Measurements from ENCODE around the gene LHX8.
"Not testable (repeated sequence)": the region's sequence is repeated elsewhere in the genome, so short reads cannot be mapped to it uniquely, and the experiment has no call there.

Gene LHX8

DNA sequence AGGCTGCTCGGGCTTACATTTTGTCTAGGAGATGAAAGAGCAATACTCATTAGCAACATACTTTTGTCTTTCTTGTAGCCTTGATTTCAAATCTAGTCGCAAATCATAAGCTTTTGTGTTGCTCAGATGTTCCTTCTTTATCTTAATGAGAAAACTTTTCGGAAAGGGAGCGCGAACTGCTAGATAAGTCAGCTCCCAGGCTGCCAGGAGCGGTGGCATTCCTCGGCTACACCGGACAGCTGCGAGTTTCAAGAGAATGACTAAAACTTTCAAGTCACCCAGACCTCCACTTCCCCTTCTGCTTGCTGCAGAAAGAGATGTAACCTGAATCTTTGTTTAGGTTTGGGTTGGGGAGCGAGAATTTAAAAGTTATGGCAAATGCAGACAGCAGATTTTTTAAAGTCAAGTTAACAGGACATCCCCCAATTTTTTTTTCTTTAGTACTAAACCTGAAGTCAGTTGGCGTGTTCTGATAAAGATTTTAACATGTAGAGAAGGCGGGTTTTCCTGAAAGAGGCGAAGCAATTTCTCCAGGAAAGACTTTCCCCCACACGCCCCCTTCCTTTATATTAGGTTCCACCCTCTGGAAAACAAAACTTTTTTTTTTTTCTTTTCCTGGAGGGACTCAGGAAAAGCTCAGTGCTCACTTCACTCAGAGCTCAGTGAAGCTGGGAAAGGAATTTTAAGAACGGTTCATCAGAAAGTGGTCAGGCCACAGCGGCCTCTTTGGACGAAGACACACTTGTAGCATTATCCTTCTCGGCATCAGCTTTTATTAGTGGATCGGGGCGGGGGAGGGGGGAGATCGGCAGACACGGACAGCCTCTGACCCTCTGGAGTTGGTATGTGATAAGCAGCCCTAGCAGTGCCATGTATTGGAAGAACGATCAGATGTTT, at the start of gene LHX8:
LHX8 (plus strand) TSS at position 639 of the 897 bp plus-strand sequence. CDS start 2,227 bp downstream, outside the sequence.
- no peak for DNase-seq (ENCODE audit: low spot score)

GRCh38 chr1:75085931-75086330, 48.3 kb upstream of the LHX8 start:
- DNase-seq (ENCODE audit: low spot score), result no peak

DNA sequence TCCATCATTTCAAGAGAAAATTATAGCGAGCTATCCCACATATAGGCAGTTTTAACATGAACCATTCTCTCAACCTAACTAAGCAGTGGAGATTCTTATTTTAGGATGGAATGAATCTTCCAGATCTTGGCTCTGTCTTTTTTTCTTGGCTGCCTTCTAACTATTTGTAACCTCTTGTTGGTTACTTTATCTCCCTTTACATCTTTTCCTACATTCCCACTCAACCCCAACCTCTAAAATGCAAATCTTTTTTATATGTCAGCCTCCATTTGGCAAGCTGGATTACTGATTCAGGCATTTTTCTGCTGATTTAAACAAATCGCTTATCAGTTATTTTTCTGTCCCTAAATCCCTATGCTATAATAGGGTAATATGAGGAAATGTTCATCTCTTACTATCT, 46.9 kb upstream of the LHX8 start:
- no peak for DNase-seq (ENCODE audit: low spot score)

DNA sequence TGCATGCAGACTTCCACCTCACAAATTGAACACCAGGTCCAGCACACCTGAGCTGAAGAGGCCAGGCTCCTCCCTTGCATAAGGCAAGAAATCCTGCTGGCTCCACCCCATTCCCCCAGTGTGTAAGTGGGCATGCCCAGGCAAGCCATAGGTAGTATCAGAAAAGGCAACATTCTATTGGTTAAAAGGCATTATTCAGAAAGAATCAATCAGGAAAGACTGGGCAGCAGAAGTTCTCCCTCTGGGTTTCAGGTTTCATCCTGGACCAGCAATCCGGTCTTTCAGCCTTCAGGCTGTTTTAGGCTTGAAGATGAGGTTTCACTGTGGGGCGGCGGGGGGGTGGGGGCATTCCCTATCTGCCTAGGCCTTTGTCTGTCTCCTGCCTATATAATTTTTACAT, 42.0 kb upstream of the LHX8 start:
- DNase-seq (ENCODE audit: low spot score), result no peak

GRCh38 chr1:75097654-75098053, 36.5 kb upstream of the LHX8 start:
- DNase-seq (ENCODE audit: low spot score), result no peak

DNA sequence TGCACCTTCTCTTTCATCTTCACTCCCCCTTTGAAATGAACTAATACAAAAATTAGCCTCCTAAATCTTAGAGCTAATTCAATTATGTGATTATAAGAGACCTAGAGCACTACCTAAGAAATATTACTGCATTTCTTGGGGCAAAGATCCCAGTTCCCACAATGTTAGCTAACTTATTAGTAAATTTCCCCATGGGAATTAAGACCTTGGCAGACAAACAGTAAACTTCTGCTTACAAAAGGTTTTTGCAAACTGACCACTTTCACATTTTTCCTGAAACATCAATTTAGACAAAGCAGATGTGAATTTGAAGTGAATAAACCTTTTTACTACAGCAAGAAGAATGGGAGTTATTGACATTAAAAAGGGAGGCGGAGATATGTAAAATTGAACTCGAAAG, 34.6 kb upstream of the LHX8 start:
- no peak for DNase-seq (ENCODE audit: low spot score)

DNA sequence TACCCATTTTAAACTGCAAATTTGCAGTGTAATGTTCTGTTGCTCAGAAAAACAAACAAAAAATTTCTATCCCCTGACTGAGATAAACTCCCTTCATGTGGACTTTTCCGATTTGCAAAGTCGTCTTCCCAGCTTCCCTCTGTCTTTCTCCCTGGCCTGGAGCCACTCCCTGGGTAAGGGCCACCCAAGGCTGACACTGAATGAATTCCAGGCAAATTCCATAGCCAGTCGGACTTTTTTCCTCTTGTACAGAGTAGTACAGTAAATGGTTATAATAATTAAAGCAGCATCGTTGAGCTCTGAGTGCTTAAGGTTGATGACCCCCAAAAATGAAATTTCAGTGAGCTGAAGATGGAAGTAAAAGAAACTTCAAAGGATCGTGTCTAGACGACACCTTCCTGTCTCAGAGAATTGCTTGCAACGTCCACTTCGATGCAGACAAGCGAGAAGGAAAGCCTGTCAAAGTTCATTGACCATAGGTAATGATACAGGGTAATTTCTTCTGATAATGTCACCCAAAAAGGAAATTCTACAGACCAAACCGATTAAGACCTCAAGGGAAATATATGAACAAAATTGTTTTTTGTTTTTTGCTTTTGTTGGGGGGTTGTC, 33.6 kb upstream of the LHX8 start:
- no peak for DNase-seq (ENCODE audit: low spot score)

DNA sequence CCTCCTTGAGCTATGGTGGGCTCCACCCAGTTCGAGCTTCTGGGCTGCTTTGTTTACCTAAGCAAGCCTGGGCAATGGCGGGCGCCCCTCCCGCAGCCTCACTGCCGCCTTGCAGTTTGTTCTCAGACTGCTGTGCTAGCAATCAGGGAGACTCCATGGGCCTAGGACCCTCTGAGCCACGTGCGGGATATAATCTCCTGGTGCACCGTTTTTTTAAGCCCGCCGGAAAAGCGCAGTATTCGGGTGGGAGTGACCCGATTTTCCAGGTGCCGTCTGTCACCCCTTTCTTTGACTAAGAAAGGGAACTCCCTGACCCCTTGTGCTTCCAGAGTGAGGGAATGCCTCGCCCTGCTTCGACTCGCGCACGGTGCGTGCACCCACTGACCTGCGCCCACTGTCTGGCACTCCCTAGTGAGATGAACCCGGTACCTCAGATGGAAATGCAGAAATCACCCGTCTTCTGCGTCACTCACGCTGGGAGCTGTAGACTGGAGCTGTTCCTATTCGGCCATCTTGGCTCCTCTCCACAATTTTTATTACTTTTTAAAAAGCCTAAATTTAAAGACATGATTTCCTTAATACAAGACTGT, 21.7 kb upstream of the LHX8 start:
- DNase-seq (ENCODE audit: low spot score), result not testable (repeated sequence)

- no peak for DNase-seq (ENCODE audit: low spot score)
Observed at GRCh38 chr1:75115654-75116053, 18.5 kb upstream of the LHX8 start.

DNA sequence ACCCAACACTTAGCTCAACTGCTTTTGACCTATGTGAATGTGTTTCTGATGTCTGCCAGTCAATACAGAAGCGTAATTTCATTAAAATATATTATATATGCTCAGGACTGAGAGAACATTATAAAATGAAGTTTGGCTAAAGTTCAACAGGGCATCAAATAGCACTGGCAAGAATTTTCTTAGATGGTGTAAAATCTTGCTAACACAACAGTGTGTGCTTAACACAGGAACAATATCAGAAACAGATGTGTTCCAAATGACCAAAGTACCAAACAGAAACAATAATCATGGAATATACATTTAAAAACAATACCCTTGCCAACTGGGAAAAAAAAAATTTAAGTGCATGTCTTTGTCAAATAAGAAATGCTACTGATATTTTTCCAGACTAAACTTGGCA, 10.4 kb upstream of the LHX8 start:
- no peak for DNase-seq (ENCODE audit: low spot score)

- DNase-seq (ENCODE audit: low spot score), result no peak
Observed at GRCh38 chr1:75124510-75124909, 9.7 kb upstream of the LHX8 start.

GRCh38 chr1:75125161-75125726, 8.9 kb upstream of the LHX8 start:
- no peak for DNase-seq (ENCODE audit: low spot score)

DNA sequence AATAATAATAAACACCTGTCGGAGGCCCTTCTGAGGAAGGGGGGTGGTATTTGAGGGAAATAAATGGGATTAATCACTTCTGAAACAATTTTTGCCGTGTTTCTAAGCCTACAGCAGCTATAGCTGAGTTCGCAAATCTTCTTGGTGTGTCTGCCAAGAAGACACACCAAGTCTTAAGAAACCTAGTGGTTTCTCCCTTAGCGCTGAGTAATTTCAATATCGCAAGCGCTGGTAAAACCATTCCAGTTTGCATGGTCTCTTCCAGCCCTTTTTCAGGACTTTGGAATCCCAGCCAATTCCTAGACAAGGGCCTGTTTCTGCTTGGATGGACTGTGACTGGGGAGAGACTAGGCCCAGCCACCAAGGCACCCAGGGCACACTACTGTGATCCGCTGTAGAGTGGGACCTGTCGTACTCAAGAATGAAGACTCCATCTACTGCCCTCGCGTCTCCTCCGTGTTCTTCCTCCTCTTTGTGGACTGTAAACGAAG, 7.5 kb upstream of the LHX8 start:
- no peak for DNase-seq (ENCODE audit: low spot score)

DNA sequence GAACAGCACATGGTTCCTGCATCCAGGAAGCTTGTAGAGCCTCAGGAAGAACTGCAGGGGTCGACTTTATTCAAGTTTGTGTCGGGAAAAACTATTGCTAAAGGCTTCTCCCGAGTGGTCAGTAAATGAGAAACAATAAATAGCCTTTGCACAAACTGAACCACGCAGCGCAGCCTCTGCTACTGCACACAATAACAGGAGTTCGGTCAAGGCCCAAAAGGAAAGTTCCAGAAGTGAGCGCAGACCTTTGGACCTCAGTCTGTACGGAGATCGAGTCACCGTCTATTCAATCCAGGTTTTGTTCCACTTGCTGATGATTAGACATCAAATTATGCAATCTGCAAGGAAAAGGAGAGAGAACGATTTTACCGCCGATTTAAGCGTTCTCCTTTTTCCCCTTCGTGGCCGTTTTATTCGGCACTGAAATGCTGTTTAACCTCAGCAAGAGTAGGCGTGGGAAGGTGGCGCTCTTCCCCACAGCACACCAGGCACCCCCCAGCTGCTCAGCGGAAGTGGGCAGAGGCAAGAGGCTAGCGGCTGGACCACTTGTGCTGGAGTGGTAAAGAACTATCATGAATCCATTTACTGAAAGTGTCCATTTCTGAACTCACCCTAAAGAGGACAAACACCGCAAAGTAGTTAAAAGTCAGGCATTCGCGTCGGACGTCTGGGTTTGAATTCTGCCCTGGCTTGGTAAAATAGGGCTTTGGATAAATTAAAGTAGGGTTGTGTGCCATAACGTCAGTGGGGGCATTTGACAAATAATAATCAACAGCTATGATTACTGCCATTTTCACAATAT, 6.1 kb upstream of the LHX8 start:
- DNase-seq (ENCODE audit: low spot score), result no peak

DNA sequence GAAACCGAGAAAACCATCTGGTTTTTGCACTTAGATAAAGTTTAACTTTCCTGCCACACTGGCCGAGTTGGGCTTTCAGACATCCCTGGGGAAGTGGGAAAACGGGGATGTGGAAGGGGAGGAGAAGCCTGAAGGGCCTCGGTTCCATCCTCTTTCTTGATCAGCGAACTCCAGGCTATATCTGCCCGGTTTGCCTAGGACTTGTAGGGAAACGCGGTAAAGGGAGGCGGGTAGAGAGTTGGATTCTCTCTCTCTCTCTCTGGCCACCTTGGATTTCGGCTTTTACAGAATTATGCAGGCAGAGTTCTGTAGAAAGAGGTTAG, 4.6 kb upstream of the LHX8 start:
- no peak for DNase-seq (ENCODE audit: low spot score)

DNA sequence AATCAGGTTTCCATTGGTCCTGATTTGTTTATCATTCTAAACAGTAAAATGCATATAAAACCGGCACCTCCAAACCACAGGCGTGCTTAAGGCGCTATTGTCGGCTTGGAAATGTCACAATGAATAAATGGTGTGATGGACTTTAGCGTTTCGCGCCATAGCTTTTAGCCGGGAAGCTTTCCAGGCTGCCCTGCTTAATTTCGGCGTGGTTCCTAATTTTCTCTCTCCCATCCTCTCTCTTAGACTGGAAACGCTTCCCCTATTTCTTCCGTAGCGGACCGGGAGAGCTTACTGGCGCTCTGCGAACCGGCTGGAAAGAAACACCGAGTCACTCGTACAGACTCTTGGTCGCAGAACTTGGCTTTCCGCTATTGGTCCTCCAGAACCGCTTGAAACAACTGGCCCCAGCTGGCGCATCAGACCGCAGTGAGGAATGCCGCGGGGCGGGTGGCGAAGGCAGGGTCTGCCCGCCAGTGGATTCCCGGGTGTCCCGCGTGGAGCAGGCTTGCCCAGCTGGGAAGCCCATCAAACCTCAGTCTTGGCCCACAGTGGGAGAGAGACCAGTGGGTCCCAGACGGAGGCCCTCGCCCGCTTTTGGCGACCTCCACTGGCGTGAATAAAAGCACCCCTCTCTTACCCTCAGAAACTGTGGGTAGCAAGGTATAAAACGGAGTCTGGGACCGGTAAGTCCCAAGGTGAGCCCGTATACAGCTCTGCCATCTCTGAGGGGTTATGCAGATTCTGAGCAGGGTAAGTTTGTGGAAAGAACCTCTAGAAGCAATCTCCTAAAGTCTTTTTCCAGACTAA, 4.0 kb upstream of the LHX8 start:
- DNase-seq (ENCODE audit: low spot score), result no peak

DNA sequence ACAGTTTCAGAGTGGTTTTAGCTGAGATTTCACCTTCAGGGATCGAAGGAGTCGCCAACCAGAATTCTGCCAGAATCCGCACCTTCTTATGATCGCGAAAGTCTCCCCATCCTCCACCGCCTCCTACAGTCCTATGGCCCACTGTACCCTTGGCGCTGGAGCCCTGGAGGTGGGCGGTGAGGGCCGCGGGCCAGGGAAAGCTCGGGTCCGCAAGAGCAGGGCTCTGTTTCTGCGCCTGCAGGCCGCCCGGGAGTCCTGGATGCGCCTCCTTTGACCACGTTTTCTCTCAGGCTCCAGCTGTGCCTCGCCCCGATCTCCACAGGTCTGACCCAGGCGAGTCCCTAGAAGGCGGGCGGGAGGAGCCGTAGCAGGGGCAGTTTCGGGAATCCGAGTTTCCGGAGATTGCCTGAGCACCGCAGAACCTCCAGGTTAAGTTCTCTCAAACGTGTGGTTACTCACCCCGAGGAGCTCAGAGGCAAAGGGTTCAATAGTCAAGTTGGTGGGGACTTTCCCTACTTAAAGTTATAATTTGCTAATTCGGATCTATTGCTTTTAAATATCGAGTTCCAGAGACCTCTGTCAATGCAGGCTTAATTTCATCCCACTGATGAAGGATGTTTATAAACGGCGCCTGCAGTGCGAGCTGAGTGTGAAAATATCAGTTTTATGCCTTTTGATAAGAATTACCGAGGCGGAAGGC, 3.2 kb upstream of the LHX8 start:
- DNase-seq (ENCODE audit: low spot score), result no peak

- DNase-seq (ENCODE audit: low spot score), result no peak
Observed at GRCh38 chr1:75131565-75132241, 2.5 kb upstream of the LHX8 start.

DNA sequence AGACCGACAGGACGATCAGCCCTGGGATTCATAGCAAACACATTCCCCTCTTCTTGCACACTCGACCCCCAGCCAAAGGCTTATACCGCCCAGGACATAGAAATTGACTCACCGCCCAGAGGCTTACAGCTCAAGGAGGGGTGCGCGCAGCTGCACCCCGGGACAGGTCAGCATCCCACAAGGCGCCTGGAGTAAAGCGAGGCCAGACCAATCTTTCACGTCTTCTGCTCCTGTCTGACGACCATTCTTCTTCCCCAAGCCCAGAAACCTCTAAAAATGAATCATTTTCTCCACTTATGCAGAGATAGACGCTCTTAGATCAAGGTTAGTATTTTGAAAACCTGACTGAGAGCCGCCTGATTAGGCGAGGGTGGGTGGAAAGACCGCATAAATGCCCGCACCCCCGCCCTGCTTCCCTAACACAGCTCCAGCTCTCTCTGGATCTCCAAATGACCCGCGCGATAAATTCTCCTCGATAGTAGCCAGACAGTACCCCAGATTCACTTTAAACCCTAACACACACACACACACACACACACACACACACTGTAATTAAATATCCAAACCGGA, 1.9 kb upstream of the LHX8 start:
- no peak for DNase-seq (ENCODE audit: low spot score)
